ENCODE measurements around the gene LSM14B. TPM values are rescaled to one million over a fixed set of nuclear protein-coding genes. Genes with fewer than 3 reads are reported as not detected.

The LSM14B gene
- total RNA-seq, 1 donor from 2014 or later = 23.3 TPM

- no peak overlapping the region for H3K4me3 ChIP-seq (ENCODE audit: low read depth, low read length)
- TF ChIP-seq CTCF (IDR thresholded peaks at IDR 0.05; ENCODE audit: insufficient read depth, low read length, poor library complexity, severe bottlenecking) = no peak
- no peak for DNase-seq (ENCODE audit: low read depth)
- H3K27me3 ChIP-seq (ENCODE audit: control insufficient read depth, insufficient read depth, low read length) = no peaks in the 10 kb centered on the region
- H3K36me3 ChIP-seq (ENCODE audit: control insufficient read depth, insufficient read depth, low read length) = peaks cover 2% of the 10 kb centered on the region
Observed at GRCh38 chr20:62132421-62132820, 10.1 kb downstream of the LSM14B start.

- Histone ChIP-seq H3K4me3 (ENCODE audit: low read depth, low read length) (no peak overlapping the region), H3K36me3 (ENCODE audit: control insufficient read depth, insufficient read depth, low read length) (peaks cover 6% of the 10 kb centered on the region), H3K27me3 (ENCODE audit: control insufficient read depth, insufficient read depth, low read length) (no peaks in the 10 kb centered on the region)
- no peak for DNase-seq (ENCODE audit: low read depth)
- TF ChIP-seq CTCF (IDR thresholded peaks at IDR 0.05; ENCODE audit: insufficient read depth, low read length, poor library complexity, severe bottlenecking) = no peak
Observed at GRCh38 chr20:62133051-62133845, 11.0 kb downstream of the LSM14B start.

GRCh38 chr20:62133864-62134263 lies 11.6 kb downstream of the LSM14B start:
- no peak for DNase-seq (ENCODE audit: low read depth)
- peak; percentile 5 for TF ChIP-seq CTCF (IDR thresholded peaks at IDR 0.05; ENCODE audit: insufficient read depth, low read length, poor library complexity, severe bottlenecking)
- Histone ChIP-seq H3K27me3 (ENCODE audit: control insufficient read depth, insufficient read depth, low read length) (no peaks in the 10 kb centered on the region), H3K4me3 (ENCODE audit: low read depth, low read length) (no peak overlapping the region), H3K36me3 (ENCODE audit: control insufficient read depth, insufficient read depth, low read length) (peaks cover 6% of the 10 kb centered on the region)

- H3K4me3 ChIP-seq (ENCODE audit: low read depth, low read length) = no peak overlapping the region
- no peak for TF ChIP-seq CTCF (IDR thresholded peaks at IDR 0.05; ENCODE audit: insufficient read depth, low read length, poor library complexity, severe bottlenecking)
- H3K36me3 ChIP-seq (ENCODE audit: control insufficient read depth, insufficient read depth, low read length) = peaks cover 9% of the 10 kb centered on the region
- DNase-seq (ENCODE audit: low read depth) = no peak
- H3K27me3 ChIP-seq (ENCODE audit: control insufficient read depth, insufficient read depth, low read length) = no peaks in the 10 kb centered on the region
Observed at GRCh38 chr20:62134735-62135231, 12.5 kb downstream of the LSM14B start.

- Histone ChIP-seq H3K27me3 (ENCODE audit: control insufficient read depth, insufficient read depth, low read length) (no peaks in the 10 kb centered on the region), H3K4me3 (ENCODE audit: low read depth, low read length) (no peak overlapping the region), H3K36me3 (ENCODE audit: control insufficient read depth, insufficient read depth, low read length) (peaks cover 9% of the 10 kb centered on the region)
- no peak for TF ChIP-seq CTCF (IDR thresholded peaks at IDR 0.05; ENCODE audit: insufficient read depth, low read length, poor library complexity, severe bottlenecking)
- DNase-seq (ENCODE audit: low read depth) = no peak
Observed at GRCh38 chr20:62135573-62136266, 13.4 kb downstream of the LSM14B start.
